GM18520 (cell line): ENCODE measurements around the gene ERV3-1.
"Not testable (repeated sequence)": the region's sequence is repeated elsewhere in the genome, so short reads cannot be mapped to it uniquely, and the experiment has no call there.

Experiments
- ATAC-seq: cut with Tn5 transposase; IDR thresholded peaks from one replicate; pipeline ENCODE4 v1.9.1; 2021; ENCODE audit not compliant: unreplicated experiment

The ERV3-1 gene

GRCh38 chr7:64944667-64945502, 61.6 kb downstream of the ERV3-1 start:
- not testable (repeated sequence) for ATAC-seq
